GM12878 (cell line): ENCODE data around the gene KLK13. TPM values are rescaled to one million over a fixed set of nuclear protein-coding genes. Genes with fewer than 3 reads are reported as not detected.

Experiments
- ATAC-seq: fragments of 200-7000 bp; cut with Tn5 transposase; 3 replicates; pipeline ENCODE4 v1.9.1; 2020; ENCODE audit warnings: mild to moderate bottlenecking, moderate library complexity
- BruUV-seq: library from RNA; stranded (reverse); fragments of 400-500 nt; replicated peaks from 2 replicates; lab custom pipeline; 2021; lab: Mats Ljungman, UMichigan
- CTCF ChIA-PET: fragments of 300-600 bp; sonication (Branson Sonifier 250); formaldehyde crosslinking; extraction: SDS; loops from one replicate; lab custom pipeline; 2021; ENCODE audit warnings: inconsistent platforms; lab: Yijun Ruan, JAX
- POLR2A ChIA-PET: fragments of 350-600 bp; formaldehyde crosslinking; extraction: SDS; loops from one replicate; lab custom pipeline; 2021; ENCODE audit warnings: inconsistent platforms; lab: Charles Lee
- RAD21 ChIA-PET: fragments of 300-600 bp; sonication (Branson Sonifier 250); formaldehyde crosslinking; loops from one replicate; lab custom pipeline; 2023; ENCODE audit warnings: antibody characterized with exemption; ENCODE audit not compliant: unreplicated experiment; lab: Charles Lee
- SMC1A ChIA-PET: fragments of 300-600 bp; sonication (Branson Sonifier 250); formaldehyde crosslinking; loops from one replicate; lab custom pipeline; 2023; ENCODE audit not compliant: unreplicated experiment, uncharacterized antibody; lab: Charles Lee
- DNase-seq: peaks from one replicate; pipeline ENCODE4 v3.0.0-alpha.2; 2011; ENCODE audit warnings: low read depth, low spot score
- FAIRE-seq: peaks from 3 replicates; lab custom pipeline; 2011; peaks lifted over from hg19 to GRCh38; lab: Jason Lieb, UNC
- H2AFZ ChIP-seq: 2 replicates; pipeline ENCODE4 v1.6.0; 2011; ENCODE audit warnings: low read depth, low read length, control low read depth; ENCODE audit not compliant: control insufficient read depth
- H3K27ac ChIP-seq: 2 replicates; pipeline ENCODE4 v1.5.1; 2011; ENCODE audit warnings: control low read depth; ENCODE audit not compliant: control insufficient read depth, insufficient read depth
- H3K27me3 ChIP-seq, 2 experiments: replicated peaks in 1 of 2; 2 replicates each; pipeline versions ENCODE4 v1.6.0 to v1.6.1; 2011; ENCODE audit warnings: low read length in 1 of 2; ENCODE audit not compliant: control insufficient read depth in 2 of 2, insufficient read depth in 2 of 2
- H3K36me3 ChIP-seq, 2 experiments: 2 replicates each; pipeline ENCODE4 v1.5.1; 2011; ENCODE audit warnings: low read length in 1 of 2; ENCODE audit not compliant: control insufficient read depth in 2 of 2, insufficient read depth in 2 of 2
- H3K4me1 ChIP-seq: 2 replicates; pipeline ENCODE4 v1.6.1; 2011; ENCODE audit warnings: mild to moderate bottlenecking, low read length, moderate library complexity, mixed read lengths; ENCODE audit not compliant: control insufficient read depth, insufficient read depth
- H3K4me2 ChIP-seq: 2 replicates; pipeline ENCODE4 v1.6.0; 2011; ENCODE audit warnings: control low read depth; ENCODE audit not compliant: control insufficient read depth, insufficient read depth
- H3K4me3 ChIP-seq: fragments of 200-600 bp; sonication (generic); 2 replicates; pipeline ENCODE4 v1.5.1; 2016
- H3K79me2 ChIP-seq: 2 replicates; pipeline ENCODE4 v1.6.0; 2011; ENCODE audit warnings: low read length; ENCODE audit not compliant: control insufficient read depth, insufficient read depth
- H3K9ac ChIP-seq: 2 replicates; pipeline ENCODE4 v1.8.0; 2011; ENCODE audit warnings: low read length, control low read depth, mixed read lengths; ENCODE audit not compliant: control insufficient read depth, insufficient read depth
- H3K9me3 ChIP-seq: replicated peaks from 3 replicates; pipeline ENCODE4 v1.5.1; 2011; ENCODE audit warnings: mild to moderate bottlenecking, low read length; ENCODE audit not compliant: control insufficient read depth, insufficient read depth
- H4K20me1 ChIP-seq: 2 replicates; pipeline ENCODE4 v1.6.0; 2011; ENCODE audit not compliant: control insufficient read depth, insufficient read depth
- CHD1 ChIP-seq: IDR thresholded peaks from 2 replicates; pipeline ENCODE4 v1.6.1; 2012; ENCODE audit warnings: low read depth, low read length, improper control_type of control experiment
- CREM ChIP-seq: IDR thresholded peaks from 2 replicates; pipeline ENCODE4 v1.6.1; 2014; ENCODE audit warnings: antibody characterized with exemption, low read depth
- IKZF2 ChIP-seq, 2 experiments: fragments of 450-650 bp; IDR thresholded peaks; 2 replicates each; pipeline ENCODE4 v1.6.1; 2017; ENCODE audit warnings: mild to moderate bottlenecking in 2 of 2, moderate library complexity in 2 of 2
- IRF5 ChIP-seq: fragments of 450-650 bp; IDR thresholded peaks from 2 replicates; pipeline ENCODE4 v1.6.1; 2017; ENCODE audit warnings: borderline replicate concordance
- JUND ChIP-seq: IDR thresholded peaks from 2 replicates; pipeline ENCODE4 v1.6.1; 2012; ENCODE audit warnings: low read depth, mild to moderate bottlenecking, low read length, improper control_type of control experiment, moderate library complexity
- MYC ChIP-seq: IDR thresholded peaks from 2 replicates; pipeline ENCODE4 v1.6.1; 2011; ENCODE audit warnings: mild to moderate bottlenecking, low read length, moderate library complexity, inconsistent platforms; ENCODE audit not compliant: insufficient read depth, insufficient replicate concordance, insufficient read length, severe bottlenecking
- NR2C2 ChIP-seq: IDR thresholded peaks from 2 replicates; pipeline ENCODE4 v1.6.1; 2011; ENCODE audit warnings: borderline replicate concordance, low read depth; ENCODE audit not compliant: control insufficient read depth, insufficient read length
- PAX8 ChIP-seq: fragments of 450-650 bp; IDR thresholded peaks from 2 replicates; pipeline ENCODE4 v1.6.1; 2017; ENCODE audit warnings: mild to moderate bottlenecking, moderate library complexity
- RBBP5 ChIP-seq: fragments of 200-600 bp; sonication (generic); conservative IDR thresholded peaks from 2 replicates; pipeline ENCODE4 v1.6.1; 2016
- RCOR1 ChIP-seq: conservative IDR thresholded peaks from 2 replicates; pipeline ENCODE4 v1.6.1; 2012; ENCODE audit warnings: low read depth, low read length, improper control_type of control experiment
- RELA ChIP-seq: fragments of 450-650 bp; IDR thresholded peaks from 2 replicates; pipeline ENCODE4 v1.8.0; 2014; ENCODE audit warnings: borderline replicate concordance; ENCODE audit not compliant: partially characterized antibody
- SREBF1 ChIP-seq: IDR thresholded peaks from 2 replicates; pipeline ENCODE4 v1.6.1; 2012; ENCODE audit warnings: mild to moderate bottlenecking, low read length
- SRF ChIP-seq, 2 experiments: IDR thresholded peaks; 2 replicates each; pipeline ENCODE4 v1.6.1; 2011; ENCODE audit warnings: low read depth in 2 of 2, low read length in 2 of 2, mild to moderate bottlenecking in 1 of 2, moderate library complexity in 1 of 2
- ZNF207 ChIP-seq: fragments of 450-650 bp; IDR thresholded peaks from 2 replicates; pipeline ENCODE4 v1.6.1; 2014; ENCODE audit warnings: antibody characterized with exemption, mild to moderate bottlenecking, borderline replicate concordance
- ZNF274 ChIP-seq: IDR thresholded peaks from one replicate; pipeline ENCODE4 v1.8.0; 2011; ENCODE audit not compliant: insufficient read length, insufficient read depth
- WGBS: methylation state at CpG from one replicate; pipeline ENCODE4 v1.1.6; 2016; ENCODE audit warnings: low lambda C conversion rate; ENCODE audit not compliant: insufficient replicate concordance, insufficient coverage; ENCODE audit errors: missing lambda C conversion rate; 5-methylcytosine and 5-hydroxymethylcytosine counted together
- in situ Hi-C: fragments of 300-500 bp; cut with MboI; formaldehyde crosslinking; loops from 9 replicates; pipeline ENCODE4 v1.14.3; 2018; ENCODE audit warnings: mixed read lengths
- intact Hi-C: fragments of 100-400 bp; cut with micrococcal nuclease; formaldehyde crosslinking; loops from one replicate; pipeline ENCODE4 v1.14.2; 2022; ENCODE audit not compliant: unreplicated experiment
- polyA plus RNA-seq, 11 experiments: library from polyadenylated mRNA; depleted of rRNA in 4 of 11; unstranded in 6 of 11; stranded (reverse) in 5 of 11; fragments of >200 nt; fragmentation: Nextera tagmentation in 4 of 11; fragmentation: Illumina TruSeq in 1 of 11; extraction: Ambion mirVana in 4 of 11; extraction: Trizol in 1 of 11; gene quantifications; 1 replicate in 1 of 11; 2 replicates in 10 of 11; pipeline versions ENCODE4 v1.2.1 to v1.2.3, GENCODE V29; 2011 to 2016; ENCODE audit warnings: inconsistent platforms in 2 of 11, missing spikeins in 2 of 11, low read depth in 1 of 11
- total RNA-seq, 4 experiments: library from RNA; depleted of rRNA in 3 of 4; stranded (reverse); fragments of >200 nt in 3 of 4; fragmentation: Illumina TruSeq in 1 of 4; extraction: Trizol in 1 of 4; gene quantifications; 2 replicates each; pipeline versions ENCODE4 v1.2.1 to v1.2.3, GENCODE V29; 2013 to 2021

Gene KLK13
- total and polyA plus RNA-seq, 10 of the 15 experiments (the other 5 are each of a cell fraction or from before 2014, with no cell fraction given): not detected

DNA sequence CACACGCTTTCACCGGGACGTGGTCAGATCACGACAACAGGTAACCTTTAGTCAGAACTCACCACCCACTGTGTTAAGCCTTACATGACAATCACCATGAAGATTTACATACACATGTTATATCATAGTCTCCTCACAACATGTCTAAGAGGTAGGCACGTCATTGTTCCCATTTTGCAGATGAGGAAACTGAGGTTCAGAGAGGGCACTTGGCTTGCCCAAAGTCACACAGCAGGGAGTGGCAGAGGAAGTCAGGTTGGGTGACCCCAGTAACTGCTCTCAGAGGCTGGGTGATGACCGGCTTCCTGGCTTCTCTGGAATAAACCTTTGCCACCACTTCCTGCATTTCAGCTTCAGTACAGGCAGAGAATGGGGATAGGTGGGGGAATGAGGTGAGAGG lies 50.6 kb downstream of the KLK13 start:
- CTCF ChIA-PET: no interaction called here
- Histone ChIP-seq H4K20me1 (no peaks in the 10 kb centered on the region), H2AFZ (no peak overlapping the region), H3K9ac (no peak overlapping the region), H3K4me3 (no peak overlapping the region), H3K27ac (no peak overlapping the region), H3K27me3 (no peaks in the 10 kb centered on the region; a peak in 2 of 4 replicates)
- no peak for FAIRE-seq
- 33% methylated on average over 6 of the region's 6 CpGs for WGBS
- intact Hi-C loops: no loop called here
- RAD21 ChIA-PET: no interaction called here
- BruUV-seq: no TSS peak
- DNase-seq: no peak
- TF ChIP-seq CREM (no peak), PAX8 (no peak), SRF (IDR thresholded peaks at IDR 0.05; ENCODE audit: low read depth in 2 of 2, low read length in 2 of 2) (no peak), ZNF274 (no peak), ZNF207 (no peak), SREBF1 (no peak), IRF5 (no peak), MYC (no peak), JUND (no peak), RBBP5 (no peak), RCOR1 (no peak), CHD1 (no peak), NR2C2 (no peak), IKZF2 (IDR thresholded peaks at IDR 0.05) (no peak), RELA (no peak)
- TF ChIP-seq, all 136 proteins: peak for 0
- ChIA-PET POLR2A (no interaction called here), SMC1A (no interaction called here)
- H3K4me1 ChIP-seq: no peaks in the 10 kb centered on the region
- no peak for ATAC-seq
- H3K79me2 ChIP-seq: no peaks in the 10 kb centered on the region
- H3K4me2 ChIP-seq: no peak overlapping the region
- no peaks in the 10 kb centered on the region; the same call in 2 of the 3 replicates for H3K9me3 ChIP-seq
- H3K36me3 ChIP-seq: no peaks in the 10 kb centered on the region
- in situ Hi-C loops: no loop called here
